GM21423 (cell line): Measurements from ENCODE around the gene ASAH2B.

ENCODE experiments used
- ATAC-seq: cut with Tn5 transposase; IDR thresholded peaks from one replicate; pipeline ENCODE4 v1.9.1; 2021; ENCODE audit warnings: mild to moderate bottlenecking, moderate library complexity; ENCODE audit not compliant: unreplicated experiment

Gene ASAH2B

GRCh38 chr10:50796693-50797092 lies 57.0 kb downstream of the ASAH2B start:
- ATAC-seq = no peak

GRCh38 chr10:50798297-50798696 lies 58.6 kb downstream of the ASAH2B start:
- ATAC-seq = no peak

DNA sequence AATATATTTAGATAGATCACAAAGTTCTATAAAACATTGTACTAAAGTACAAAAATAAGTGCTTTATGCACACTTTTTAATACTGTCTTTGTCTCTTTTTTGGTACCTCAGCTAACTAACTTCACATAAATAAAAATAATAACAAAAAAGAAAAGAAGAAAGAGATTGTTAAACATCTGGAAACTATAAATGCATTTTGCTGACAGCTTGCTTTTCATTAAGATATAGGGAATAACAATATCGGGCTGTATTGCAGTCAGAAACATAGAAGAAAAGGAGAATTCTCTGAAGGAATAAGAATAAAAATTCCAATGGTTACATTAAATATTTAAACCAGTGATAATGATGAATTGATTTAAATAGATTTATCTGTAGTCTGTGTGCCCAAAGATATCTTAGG lies 59.9 kb downstream of the ASAH2B start:
- no peak for ATAC-seq

DNA sequence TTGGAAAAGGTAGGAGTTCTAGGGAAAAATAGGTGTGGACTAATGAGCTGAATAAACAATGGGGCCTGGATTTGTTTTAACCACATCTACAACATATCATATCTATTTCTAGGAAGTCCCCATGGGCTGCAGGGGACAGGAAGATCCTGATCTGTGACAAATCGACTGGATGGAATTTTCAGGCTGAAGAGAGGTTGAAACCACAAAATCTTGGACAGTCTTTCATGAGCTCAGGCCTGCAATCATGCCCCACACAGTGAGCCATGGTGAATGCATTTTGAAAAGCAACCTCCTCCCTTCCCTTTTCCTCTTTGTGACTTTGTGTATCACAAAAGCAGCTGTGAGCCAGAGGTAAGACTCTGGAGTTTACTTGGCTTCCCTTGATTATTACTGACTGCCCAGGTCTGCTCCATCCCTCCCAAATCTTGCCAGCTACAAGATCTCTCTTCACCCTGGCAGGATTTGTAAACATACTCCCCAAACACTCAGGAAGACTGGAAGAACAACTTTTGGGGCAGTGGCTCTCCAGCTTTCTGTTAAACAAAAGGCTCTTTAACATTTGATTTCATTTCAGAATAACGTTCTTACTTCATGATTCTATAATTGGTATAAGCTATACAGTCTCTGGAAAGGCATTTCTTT lies 66.4 kb downstream of the ASAH2B start:
- no peak for ATAC-seq

DNA sequence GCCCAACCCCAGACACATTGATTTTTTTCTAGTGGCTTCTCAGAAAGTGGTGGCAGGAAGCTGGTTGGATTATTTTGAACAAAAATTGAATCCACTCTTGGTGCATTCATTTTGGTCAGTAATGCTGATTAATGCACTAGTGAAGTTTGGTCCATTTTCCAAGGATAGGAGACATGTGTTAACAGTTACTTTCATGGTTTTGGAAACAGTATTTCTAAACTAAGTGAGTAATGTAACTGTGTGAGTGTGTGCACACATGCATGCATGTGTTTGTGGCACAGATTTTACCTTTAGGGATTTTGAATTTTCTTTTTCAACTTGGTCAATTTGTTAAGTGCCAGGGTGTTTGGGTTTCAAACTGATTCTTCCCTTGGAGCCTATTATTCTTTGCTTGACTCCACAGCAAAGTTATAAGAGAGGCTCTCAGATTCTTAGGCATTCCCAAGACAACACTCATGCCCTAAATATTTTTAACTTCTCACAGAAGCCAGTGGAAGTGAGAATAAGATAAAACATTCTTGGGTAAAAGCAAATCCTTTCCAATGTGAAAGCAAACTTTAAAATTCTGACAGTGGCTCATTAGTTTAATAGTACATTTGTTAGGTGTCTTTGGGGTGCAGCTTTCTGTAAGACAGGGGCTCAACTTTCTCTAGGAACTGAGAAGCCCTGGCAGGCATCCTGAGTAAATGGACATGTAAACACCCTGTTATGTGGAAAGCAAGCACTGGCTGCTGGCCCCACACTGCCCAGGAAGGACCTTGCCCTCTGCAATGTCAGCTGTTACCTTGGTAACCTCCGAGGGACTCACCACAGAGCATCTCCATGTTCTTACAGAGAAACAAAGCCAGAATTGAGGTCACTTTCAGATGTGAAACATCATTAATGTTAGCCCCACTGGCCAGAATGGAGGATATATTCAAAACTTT lies 68.4 kb downstream of the ASAH2B start:
- no peak for ATAC-seq
